Hepatocyte (in vitro differentiated cells): ENCODE results near the gene HNRNPH2.

Source experiments
- CTCF ChIP-seq: fragments of 200-600 bp; sonication (generic); IDR thresholded peaks from 2 replicates; pipeline ENCODE4 v1.5.1; 2016; ENCODE audit warnings: antibody characterized with exemption, mild to moderate bottlenecking; ENCODE audit not compliant: poor library complexity
- EZH2phosphoT487 ChIP-seq: fragments of 200-600 bp; sonication (generic); IDR thresholded peaks from one replicate; pipeline ENCODE4 v1.6.1; 2018; ENCODE audit warnings: antibody characterized with exemption, mild to moderate bottlenecking, low read depth, moderate library complexity; ENCODE audit not compliant: unreplicated experiment, severe bottlenecking

- TF ChIP-seq CTCF (no peak), EZH2phosphoT487 (no peak)
Measured at GRCh38 chrX:101393530-101394305, 14.3 kb upstream of the HNRNPH2 start.
